GM12878 (cell line): ENCODE measurements around the gene MYO15A. TPM values are rescaled to one million over a fixed set of nuclear protein-coding genes. Genes with fewer than 3 reads are reported as not detected.

Source experiments
- ATAC-seq: fragments of 200-7000 bp; cut with Tn5 transposase; 3 replicates; pipeline ENCODE4 v1.9.1; 2020; ENCODE audit warnings: mild to moderate bottlenecking, moderate library complexity
- BruUV-seq: library from RNA; stranded (reverse); fragments of 400-500 nt; replicated peaks from 2 replicates; lab custom pipeline; 2021; lab: Mats Ljungman, UMichigan
- CTCF ChIA-PET: fragments of 300-600 bp; sonication (Branson Sonifier 250); formaldehyde crosslinking; extraction: SDS; loops from one replicate; lab custom pipeline; 2021; ENCODE audit warnings: inconsistent platforms; lab: Yijun Ruan, JAX
- POLR2A ChIA-PET: fragments of 350-600 bp; formaldehyde crosslinking; extraction: SDS; loops from one replicate; lab custom pipeline; 2021; ENCODE audit warnings: inconsistent platforms; lab: Charles Lee
- RAD21 ChIA-PET: fragments of 300-600 bp; sonication (Branson Sonifier 250); formaldehyde crosslinking; loops from one replicate; lab custom pipeline; 2023; ENCODE audit warnings: antibody characterized with exemption; ENCODE audit not compliant: unreplicated experiment; lab: Charles Lee
- SMC1A ChIA-PET: fragments of 300-600 bp; sonication (Branson Sonifier 250); formaldehyde crosslinking; loops from one replicate; lab custom pipeline; 2023; ENCODE audit not compliant: unreplicated experiment, uncharacterized antibody; lab: Charles Lee
- DNase-seq: peaks from one replicate; pipeline ENCODE4 v3.0.0-alpha.2; 2011; ENCODE audit warnings: low read depth, low spot score
- FAIRE-seq: peaks from 3 replicates; lab custom pipeline; 2011; peaks lifted over from hg19 to GRCh38; lab: Jason Lieb, UNC
- H2AFZ ChIP-seq: 2 replicates; pipeline ENCODE4 v1.6.0; 2011; ENCODE audit warnings: low read depth, low read length, control low read depth; ENCODE audit not compliant: control insufficient read depth
- H3K27ac ChIP-seq: 2 replicates; pipeline ENCODE4 v1.5.1; 2011; ENCODE audit warnings: control low read depth; ENCODE audit not compliant: control insufficient read depth, insufficient read depth
- H3K27me3 ChIP-seq, 2 experiments: replicated peaks in 1 of 2; 2 replicates each; pipeline versions ENCODE4 v1.6.0 to v1.6.1; 2011; ENCODE audit warnings: low read length in 1 of 2; ENCODE audit not compliant: control insufficient read depth in 2 of 2, insufficient read depth in 2 of 2
- H3K36me3 ChIP-seq, 2 experiments: 2 replicates each; pipeline ENCODE4 v1.5.1; 2011; ENCODE audit warnings: low read length in 1 of 2; ENCODE audit not compliant: control insufficient read depth in 2 of 2, insufficient read depth in 2 of 2
- H3K4me1 ChIP-seq: 2 replicates; pipeline ENCODE4 v1.6.1; 2011; ENCODE audit warnings: mild to moderate bottlenecking, low read length, moderate library complexity, mixed read lengths; ENCODE audit not compliant: control insufficient read depth, insufficient read depth
- H3K4me2 ChIP-seq: 2 replicates; pipeline ENCODE4 v1.6.0; 2011; ENCODE audit warnings: control low read depth; ENCODE audit not compliant: control insufficient read depth, insufficient read depth
- H3K4me3 ChIP-seq: fragments of 200-600 bp; sonication (generic); 2 replicates; pipeline ENCODE4 v1.5.1; 2016
- H3K79me2 ChIP-seq: 2 replicates; pipeline ENCODE4 v1.6.0; 2011; ENCODE audit warnings: low read length; ENCODE audit not compliant: control insufficient read depth, insufficient read depth
- H3K9ac ChIP-seq: 2 replicates; pipeline ENCODE4 v1.8.0; 2011; ENCODE audit warnings: low read length, control low read depth, mixed read lengths; ENCODE audit not compliant: control insufficient read depth, insufficient read depth
- H3K9me3 ChIP-seq: replicated peaks from 3 replicates; pipeline ENCODE4 v1.5.1; 2011; ENCODE audit warnings: mild to moderate bottlenecking, low read length; ENCODE audit not compliant: control insufficient read depth, insufficient read depth
- H4K20me1 ChIP-seq: 2 replicates; pipeline ENCODE4 v1.6.0; 2011; ENCODE audit not compliant: control insufficient read depth, insufficient read depth
- BCLAF1 ChIP-seq: fragments of 450-650 bp; IDR thresholded peaks from 2 replicates; pipeline ENCODE4 v1.6.1; 2017; ENCODE audit warnings: antibody characterized with exemption, mild to moderate bottlenecking, moderate library complexity
- ETV6 ChIP-seq, 2 experiments: fragments of 450-650 bp in 1 of 2; IDR thresholded peaks in 1 of 2; conservative IDR thresholded peaks in 1 of 2; 2 replicates each; pipeline ENCODE4 v1.6.1; 2014; ENCODE audit warnings: antibody characterized with exemption in 1 of 2, borderline replicate concordance in 1 of 2, low read depth in 1 of 2, mild to moderate bottlenecking in 1 of 2, moderate library complexity in 1 of 2
- FOXM1 ChIP-seq: IDR thresholded peaks from 2 replicates; pipeline ENCODE4 v1.6.1; 2012; ENCODE audit warnings: low read depth, mild to moderate bottlenecking, inconsistent platforms, low read length, moderate library complexity
- GABPA ChIP-seq: IDR thresholded peaks from 2 replicates; pipeline ENCODE4 v1.6.1; 2014; ENCODE audit warnings: antibody characterized with exemption, low read depth, mild to moderate bottlenecking, inconsistent platforms
- IRF3 ChIP-seq: fragments of 450-650 bp; IDR thresholded peaks from 2 replicates; pipeline ENCODE4 v1.6.1; 2014; ENCODE audit warnings: mild to moderate bottlenecking
- IRF4 ChIP-seq: IDR thresholded peaks from 2 replicates; pipeline ENCODE4 v1.6.1; 2011; ENCODE audit warnings: low read depth, low read length
- IRF5 ChIP-seq: fragments of 450-650 bp; IDR thresholded peaks from 2 replicates; pipeline ENCODE4 v1.6.1; 2017; ENCODE audit warnings: borderline replicate concordance
- NFYA ChIP-seq: IDR thresholded peaks from 2 replicates; pipeline ENCODE4 v1.6.1; 2011; ENCODE audit warnings: low read depth, mild to moderate bottlenecking, low read length, improper control_type of control experiment, borderline replicate concordance
- PAX8 ChIP-seq: fragments of 450-650 bp; IDR thresholded peaks from 2 replicates; pipeline ENCODE4 v1.6.1; 2017; ENCODE audit warnings: mild to moderate bottlenecking, moderate library complexity
- PBX3 ChIP-seq: IDR thresholded peaks from 2 replicates; pipeline ENCODE4 v1.6.1; 2011; ENCODE audit warnings: mild to moderate bottlenecking, low read depth, low read length, moderate library complexity; ENCODE audit not compliant: insufficient replicate concordance
- SP1 ChIP-seq: IDR thresholded peaks from one replicate; pipeline ENCODE4 v1.6.1; 2011; ENCODE audit warnings: low read depth, low read length
- WGBS: methylation state at CpG from one replicate; pipeline ENCODE4 v1.1.6; 2016; ENCODE audit warnings: low lambda C conversion rate; ENCODE audit not compliant: insufficient replicate concordance, insufficient coverage; ENCODE audit errors: missing lambda C conversion rate; 5-methylcytosine and 5-hydroxymethylcytosine counted together
- in situ Hi-C: fragments of 300-500 bp; cut with MboI; formaldehyde crosslinking; loops from 9 replicates; pipeline ENCODE4 v1.14.3; 2018; ENCODE audit warnings: mixed read lengths
- intact Hi-C: fragments of 100-400 bp; cut with micrococcal nuclease; formaldehyde crosslinking; loops from one replicate; pipeline ENCODE4 v1.14.2; 2022; ENCODE audit not compliant: unreplicated experiment
- polyA plus RNA-seq, 11 experiments: library from polyadenylated mRNA; depleted of rRNA in 4 of 11; unstranded in 6 of 11; stranded (reverse) in 5 of 11; fragments of >200 nt; fragmentation: Nextera tagmentation in 4 of 11; fragmentation: Illumina TruSeq in 1 of 11; extraction: Ambion mirVana in 4 of 11; extraction: Trizol in 1 of 11; gene quantifications; 1 replicate in 1 of 11; 2 replicates in 10 of 11; pipeline versions ENCODE4 v1.2.1 to v1.2.3, GENCODE V29; 2011 to 2016; ENCODE audit warnings: inconsistent platforms in 2 of 11, missing spikeins in 2 of 11, low read depth in 1 of 11
- total RNA-seq, 4 experiments: library from RNA; depleted of rRNA in 3 of 4; stranded (reverse); fragments of >200 nt in 3 of 4; fragmentation: Illumina TruSeq in 1 of 4; extraction: Trizol in 1 of 4; gene quantifications; 2 replicates each; pipeline versions ENCODE4 v1.2.1 to v1.2.3, GENCODE V29; 2013 to 2021

Gene MYO15A
- total and polyA plus RNA-seq, 10 of the 15 experiments (the other 5 are each of a cell fraction or from before 2014, with no cell fraction given) = 0.03 to 0.77 (median 0.21) TPM; not detected in 4

- CTCF ChIA-PET = interaction anchor here (0.9 to 5.3 kb wide), 8 partner anchors 10 to 201 kb away, joined by 3 to 43 read pairs (median 4); no protein-coding TSS in a partner anchor
- ATAC-seq (peak; percentile 5), DNase-seq (no peak), FAIRE-seq (no peak)
- Histone ChIP-seq H3K79me2 (peaks cover 72% of the 10 kb centered on the region), H3K4me1 (peaks cover 10% of the 10 kb centered on the region), H2AFZ (no peak overlapping the region), H3K4me3 (peak overlapping the region; percentile 83), H3K27ac (peak overlapping the region; percentile 59), H4K20me1 (peaks cover 21% of the 10 kb centered on the region), H3K27me3 (no peaks in the 10 kb centered on the region), H3K36me3 (peaks cover 4 to 13% of the 10 kb centered on the region in 2 experiments), H3K9me3 (no peaks in the 10 kb centered on the region), H3K9ac (peak overlapping the region; percentile 89), H3K4me2 (peak overlapping the region; percentile 95)
- WGBS = 37% methylated on average over 10 of the region's 10 CpGs
- POLR2A ChIA-PET = interaction anchor here (1.4 kb wide), 1 partner anchor 28 kb away, joined by 4 read pairs; no protein-coding TSS in a partner anchor
- no TSS peak for BruUV-seq
- in situ Hi-C loops (no loop called here), intact Hi-C loops (loop anchor here (2.0 kb wide), 1 partner anchor 45 kb away; no protein-coding TSS in a partner anchor)
- SMC1A ChIA-PET = interaction anchor here (1.3 to 1.7 kb wide), 5 partner anchors 10 to 97 kb away, joined by 3 to 5 read pairs (median 4); no protein-coding TSS in a partner anchor
- RAD21 ChIA-PET = interaction anchor here (0.8 to 1.9 kb wide), 4 partner anchors 20 to 46 kb away, joined by 3 to 9 read pairs (median 4); no protein-coding TSS in a partner anchor
- no peak for TF ChIP-seq FOXM1
- TF ChIP-seq IRF3 = no peak
- 0 out of 2 replicates have a peak, but pooled peaks have one; percentile 32 for TF ChIP-seq IRF4
- TF ChIP-seq BCLAF1 = no peak
- TF ChIP-seq PAX8 = no peak
- TF ChIP-seq IRF5 = no peak
- no peak for TF ChIP-seq PBX3
- no peak for TF ChIP-seq NFYA
- no peak for TF ChIP-seq ETV6 (conservative IDR thresholded peaks at IDR 0.05 in 1 of 2, IDR thresholded peaks at IDR 0.05 in 1 of 2; ENCODE audit: borderline replicate concordance in 1 of 2, low read depth in 1 of 2)
- TF ChIP-seq GABPA = no peak
- TF ChIP-seq SP1 = no peak
Measured at GRCh38 chr17:18185832-18186626, 77.5 kb downstream of the MYO15A start.
